BE2C (cell line): ENCODE measurements around the gene PLXND1.

Source experiments
- DNase-seq: peaks from one replicate; pipeline ENCODE4 v3.0.0-alpha.2; 2020
- H3K27me3 ChIP-seq: fragments of 250-450 bp; sonication (Bioruptor Pico); 2 replicates; pipeline ENCODE4 v1.5.1; 2020; ENCODE audit warnings: mild to moderate bottlenecking
- H3K36me3 ChIP-seq: fragments of 250-450 bp; sonication (Bioruptor Pico); 2 replicates; pipeline ENCODE4 v1.5.1; 2020; ENCODE audit warnings: mild to moderate bottlenecking
- H3K4me1 ChIP-seq: fragments of 250-450 bp; sonication (Bioruptor Pico); 2 replicates; pipeline ENCODE4 v1.5.1; 2020
- H3K4me3 ChIP-seq: 2 replicates; pipeline ENCODE4 v1.5.1; 2011; ENCODE audit warnings: low read depth, low read length
- H3K9me3 ChIP-seq: fragments of 250-450 bp; sonication (Bioruptor Pico); 2 replicates; pipeline ENCODE4 v1.5.1; 2020
- TF ChIP-seq, protein P1 (sequence below): IDR thresholded peaks from 2 replicates; pipeline ENCODE4 v1.5.1; 2012; ENCODE audit warnings: mild to moderate bottlenecking, low read depth, low read length

The PLXND1 gene

DNA sequence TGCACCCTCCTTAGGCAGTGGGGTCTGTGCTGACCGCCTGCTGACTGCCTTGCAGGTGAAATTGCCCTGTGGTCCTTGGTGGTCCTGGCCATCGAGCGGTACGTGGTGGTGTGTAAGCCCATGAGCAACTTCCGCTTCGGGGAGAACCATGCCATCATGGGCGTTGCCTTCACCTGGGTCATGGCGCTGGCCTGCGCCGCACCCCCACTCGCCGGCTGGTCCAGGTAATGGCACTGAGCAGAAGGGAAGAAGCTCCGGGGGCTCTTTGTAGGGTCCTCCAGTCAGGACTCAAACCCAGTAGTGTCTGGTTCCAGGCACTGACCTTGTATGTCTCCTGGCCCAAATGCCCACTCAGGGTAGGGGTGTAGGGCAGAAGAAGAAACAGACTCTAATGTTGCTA, 75.7 kb downstream of the PLXND1 start:
- TF ChIP-seq, protein P1, sequence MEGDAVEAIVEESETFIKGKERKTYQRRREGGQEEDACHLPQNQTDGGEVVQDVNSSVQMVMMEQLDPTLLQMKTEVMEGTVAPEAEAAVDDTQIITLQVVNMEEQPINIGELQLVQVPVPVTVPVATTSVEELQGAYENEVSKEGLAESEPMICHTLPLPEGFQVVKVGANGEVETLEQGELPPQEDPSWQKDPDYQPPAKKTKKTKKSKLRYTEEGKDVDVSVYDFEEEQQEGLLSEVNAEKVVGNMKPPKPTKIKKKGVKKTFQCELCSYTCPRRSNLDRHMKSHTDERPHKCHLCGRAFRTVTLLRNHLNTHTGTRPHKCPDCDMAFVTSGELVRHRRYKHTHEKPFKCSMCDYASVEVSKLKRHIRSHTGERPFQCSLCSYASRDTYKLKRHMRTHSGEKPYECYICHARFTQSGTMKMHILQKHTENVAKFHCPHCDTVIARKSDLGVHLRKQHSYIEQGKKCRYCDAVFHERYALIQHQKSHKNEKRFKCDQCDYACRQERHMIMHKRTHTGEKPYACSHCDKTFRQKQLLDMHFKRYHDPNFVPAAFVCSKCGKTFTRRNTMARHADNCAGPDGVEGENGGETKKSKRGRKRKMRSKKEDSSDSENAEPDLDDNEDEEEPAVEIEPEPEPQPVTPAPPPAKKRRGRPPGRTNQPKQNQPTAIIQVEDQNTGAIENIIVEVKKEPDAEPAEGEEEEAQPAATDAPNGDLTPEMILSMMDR: no peak
- Histone ChIP-seq H3K4me3 (no peak overlapping the region), H3K27me3 (no peaks in the 10 kb centered on the region), H3K4me1 (no peaks in the 10 kb centered on the region), H3K36me3 (no peaks in the 10 kb centered on the region), H3K9me3 (no peaks in the 10 kb centered on the region)
- DNase-seq: no peak

DNA sequence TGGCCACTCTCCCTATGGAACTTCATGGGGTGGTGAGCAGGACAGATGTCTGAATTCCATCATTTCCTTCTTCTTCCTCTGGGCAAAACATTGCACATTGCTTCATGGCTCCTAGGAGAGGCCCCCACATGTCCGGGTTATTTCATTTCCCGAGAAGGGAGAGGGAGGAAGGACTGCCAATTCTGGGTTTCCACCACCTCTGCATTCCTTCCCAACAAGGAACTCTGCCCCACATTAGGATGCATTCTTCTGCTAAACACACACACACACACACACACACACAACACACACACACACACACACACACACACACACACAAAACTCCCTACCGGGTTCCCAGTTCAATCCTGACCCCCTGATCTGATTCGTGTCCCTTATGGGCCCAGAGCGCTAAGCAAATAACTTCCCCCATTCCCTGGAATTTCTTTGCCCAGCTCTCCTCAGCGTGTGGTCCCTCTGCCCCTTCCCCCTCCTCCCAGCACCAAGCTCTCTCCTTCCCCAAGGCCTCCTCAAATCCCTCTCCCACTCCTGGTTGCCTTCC, 76.2 kb downstream of the PLXND1 start:
- H3K36me3 ChIP-seq: no peaks in the 10 kb centered on the region
- TF ChIP-seq, protein P1: no peak
- no peaks in the 10 kb centered on the region for H3K4me1 ChIP-seq
- no peaks in the 10 kb centered on the region for H3K27me3 ChIP-seq
- no peak overlapping the region for H3K4me3 ChIP-seq
- H3K9me3 ChIP-seq: no peaks in the 10 kb centered on the region
- no peak for DNase-seq

DNA sequence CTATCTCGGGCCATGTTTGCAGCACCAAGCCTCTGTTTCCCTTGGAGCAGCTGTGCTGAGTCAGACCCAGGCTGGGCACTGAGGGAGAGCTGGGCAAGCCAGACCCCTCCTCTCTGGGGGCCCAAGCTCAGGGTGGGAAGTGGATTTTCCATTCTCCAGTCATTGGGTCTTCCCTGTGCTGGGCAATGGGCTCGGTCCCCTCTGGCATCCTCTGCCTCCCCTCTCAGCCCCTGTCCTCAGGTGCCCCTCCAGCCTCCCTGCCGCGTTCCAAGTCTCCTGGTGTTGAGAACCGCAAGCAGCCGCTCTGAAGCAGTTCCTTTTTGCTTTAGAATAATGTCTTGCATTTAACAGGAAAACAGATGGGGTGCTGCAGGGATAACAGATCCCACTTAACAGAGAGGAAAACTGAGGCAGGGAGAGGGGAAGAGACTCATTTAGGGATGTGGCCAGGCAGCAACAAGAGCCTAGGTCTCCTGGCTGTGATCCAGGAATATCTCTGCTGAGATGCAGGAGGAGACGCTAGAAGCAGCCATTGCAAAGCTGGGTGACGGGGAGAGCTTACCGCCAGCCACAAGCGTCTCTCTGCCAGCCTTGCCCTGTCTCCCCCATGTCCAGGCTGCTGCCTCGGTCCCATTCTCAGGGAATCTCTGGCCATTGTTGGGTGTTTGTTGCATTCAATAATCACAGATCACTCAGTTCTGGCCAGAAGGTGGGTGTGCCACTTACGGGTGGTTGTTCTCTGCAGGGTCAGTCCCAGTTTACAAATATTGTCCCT, 76.9 kb downstream of the PLXND1 start:
- H3K36me3 ChIP-seq: no peaks in the 10 kb centered on the region
- no peaks in the 10 kb centered on the region for H3K4me1 ChIP-seq
- H3K4me3 ChIP-seq: no peak overlapping the region
- no peak for DNase-seq
- TF ChIP-seq, protein P1: no peak
- no peaks in the 10 kb centered on the region for H3K27me3 ChIP-seq
- H3K9me3 ChIP-seq: no peaks in the 10 kb centered on the region

DNA sequence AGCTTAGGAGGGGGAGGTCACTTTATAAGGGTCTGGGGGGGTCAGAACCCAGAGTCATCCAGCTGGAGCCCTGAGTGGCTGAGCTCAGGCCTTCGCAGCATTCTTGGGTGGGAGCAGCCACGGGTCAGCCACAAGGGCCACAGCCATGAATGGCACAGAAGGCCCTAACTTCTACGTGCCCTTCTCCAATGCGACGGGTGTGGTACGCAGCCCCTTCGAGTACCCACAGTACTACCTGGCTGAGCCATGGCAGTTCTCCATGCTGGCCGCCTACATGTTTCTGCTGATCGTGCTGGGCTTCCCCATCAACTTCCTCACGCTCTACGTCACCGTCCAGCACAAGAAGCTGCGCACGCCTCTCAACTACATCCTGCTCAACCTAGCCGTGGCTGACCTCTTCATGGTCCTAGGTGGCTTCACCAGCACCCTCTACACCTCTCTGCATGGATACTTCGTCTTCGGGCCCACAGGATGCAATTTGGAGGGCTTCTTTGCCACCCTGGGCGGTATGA, 77.8 kb downstream of the PLXND1 start, which contains the start of gene RHO:
Gene RHO, plus strand, starts transcription at position 51 of the 512 bp plus-strand sequence. Its CDS starts 95 bp downstream, at position 146.
- no peak for DNase-seq
- H3K9me3 ChIP-seq: no peaks in the 10 kb centered on the region
- no peaks in the 10 kb centered on the region for H3K4me1 ChIP-seq
- TF ChIP-seq, protein P1: no peak
- no peak within 1 kb of the TSS for H3K4me3 ChIP-seq
- H3K36me3 ChIP-seq: no peaks in the 10 kb centered on the region
- no peaks in the 10 kb centered on the region for H3K27me3 ChIP-seq

DNA sequence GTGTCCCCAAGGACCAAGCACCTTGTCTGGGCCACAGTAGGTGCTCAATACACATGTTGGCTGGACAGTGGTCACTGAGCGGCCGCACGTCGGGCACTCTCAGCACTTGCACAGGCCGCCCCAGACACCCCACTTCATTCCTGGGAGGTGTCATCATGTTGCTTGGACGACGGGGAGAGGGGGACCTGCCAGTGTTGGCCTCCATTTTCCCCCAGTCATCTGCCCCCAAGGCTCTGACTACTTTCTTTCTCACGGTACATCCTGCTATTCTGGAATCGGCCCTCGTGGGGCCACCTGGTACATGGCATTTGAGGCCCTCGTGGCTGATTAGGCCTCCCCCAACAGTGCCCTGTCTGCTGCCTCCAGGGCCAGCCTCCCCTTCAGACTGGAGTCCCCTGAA, 79.2 kb downstream of the PLXND1 start:
- Histone ChIP-seq H3K4me1 (no peaks in the 10 kb centered on the region), H3K9me3 (no peaks in the 10 kb centered on the region), H3K36me3 (no peaks in the 10 kb centered on the region), H3K27me3 (no peaks in the 10 kb centered on the region), H3K4me3 (no peak overlapping the region)
- no peak for DNase-seq
- TF ChIP-seq, protein P1: no peak
